Measurements from ENCODE around the gene ZNF764.

Gene ZNF764

DNA sequence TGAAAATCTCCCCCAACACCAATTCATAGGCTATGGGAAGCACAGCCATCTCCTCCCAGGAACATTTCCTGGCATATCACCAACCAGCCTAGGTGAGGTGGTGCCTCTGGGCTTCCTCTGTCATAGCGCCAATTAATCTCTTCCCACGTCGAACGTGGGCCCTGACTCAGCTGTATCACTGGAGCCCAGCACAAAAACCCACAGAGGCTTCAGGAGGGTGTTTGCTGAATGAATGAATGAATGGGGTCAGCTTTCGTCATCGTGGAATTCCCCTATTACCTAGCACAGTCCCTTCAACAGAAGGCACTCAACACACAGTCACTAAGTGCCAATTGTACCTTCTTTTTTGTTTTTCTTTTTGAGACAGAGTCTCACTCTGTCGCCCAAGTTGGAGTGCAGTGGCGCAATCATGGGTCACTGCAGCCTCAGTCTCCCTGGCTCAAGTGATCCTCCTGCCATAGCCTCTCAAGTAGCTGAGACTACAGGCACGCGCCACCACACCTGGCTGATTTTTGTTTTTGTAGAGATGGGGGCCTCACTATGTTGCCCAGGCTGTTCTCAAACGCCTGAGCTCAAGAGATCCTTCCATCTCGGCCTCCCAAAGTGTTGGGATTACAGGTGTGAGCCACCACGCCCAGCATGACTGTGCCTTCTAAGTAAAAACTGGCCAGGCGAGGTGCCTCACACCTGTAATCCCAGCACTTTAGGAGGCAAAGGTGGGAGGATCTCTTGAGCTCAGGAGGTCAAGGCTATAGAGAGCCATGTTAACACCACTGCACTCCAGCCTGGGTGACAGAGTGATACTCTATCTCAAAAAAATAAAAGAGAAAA lies 9.2 kb upstream of the ZNF764 start:
- Histone ChIP-seq H3K27me3 (ENCODE audit: insufficient read depth, low read length) (no peaks in the 10 kb centered on the region), H3K4me3 (ENCODE audit: low read length) (no peak overlapping the region), H3K36me3 (ENCODE audit: insufficient read depth, low read length) (no peaks in the 10 kb centered on the region), H3K9me3 (ENCODE audit: low read length) (no peaks in the 10 kb centered on the region), H3K4me1 (ENCODE audit: insufficient read depth, low read length) (peaks cover 15% of the 10 kb centered on the region), H2AFZ (ENCODE audit: low read depth, low read length) (no peak overlapping the region)

DNA sequence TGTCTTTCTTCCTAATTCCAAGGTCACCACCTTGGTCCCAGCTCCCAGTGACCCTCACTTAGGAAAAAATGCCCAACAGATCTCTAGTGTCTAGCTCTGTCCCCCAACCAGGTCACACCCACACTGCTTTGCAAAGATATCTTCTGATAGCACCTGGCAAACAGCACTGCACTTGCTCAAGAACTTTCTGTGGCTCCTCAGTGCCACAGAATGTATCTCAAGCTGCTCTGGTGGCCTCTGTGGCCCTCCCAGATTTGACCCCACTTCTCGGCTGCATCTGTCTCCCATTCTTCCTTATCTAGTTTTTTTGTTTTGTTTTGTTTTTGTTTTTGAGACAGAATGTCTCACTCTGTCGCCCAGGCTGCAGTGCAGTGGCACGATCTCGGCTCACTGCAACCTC lies 8.4 kb upstream of the ZNF764 start:
- Histone ChIP-seq H3K27me3 (ENCODE audit: insufficient read depth, low read length) (no peaks in the 10 kb centered on the region), H3K4me1 (ENCODE audit: insufficient read depth, low read length) (peaks cover 13% of the 10 kb centered on the region), H3K4me3 (ENCODE audit: low read length) (no peak overlapping the region), H2AFZ (ENCODE audit: low read depth, low read length) (no peak overlapping the region), H3K9me3 (ENCODE audit: low read length) (no peaks in the 10 kb centered on the region), H3K36me3 (ENCODE audit: insufficient read depth, low read length) (no peaks in the 10 kb centered on the region)

DNA sequence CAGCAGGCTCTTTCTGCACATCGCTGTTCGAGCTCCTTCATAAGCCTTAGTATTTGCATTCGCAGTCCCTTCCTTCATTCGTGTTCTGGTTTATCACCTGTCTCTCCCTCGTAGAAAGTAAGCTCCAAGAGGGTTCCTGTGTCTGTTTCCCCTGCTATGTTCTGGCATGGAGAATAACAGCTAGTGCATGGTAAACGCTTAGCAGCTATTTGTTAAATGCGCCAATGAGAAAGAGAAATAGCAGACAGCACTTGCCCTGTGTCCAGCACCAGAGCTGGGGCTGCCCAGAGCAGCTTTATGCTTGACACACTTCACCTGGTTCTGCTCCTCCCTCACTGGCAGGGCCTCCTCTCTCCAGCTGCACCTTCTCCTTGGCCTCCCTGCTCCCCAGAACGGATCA lies 7.8 kb upstream of the ZNF764 start:
- no peaks in the 10 kb centered on the region for H3K36me3 ChIP-seq (ENCODE audit: insufficient read depth, low read length)
- H3K4me1 ChIP-seq (ENCODE audit: insufficient read depth, low read length): peaks cover 10% of the 10 kb centered on the region
- no peak overlapping the region for H2AFZ ChIP-seq (ENCODE audit: low read depth, low read length)
- no peaks in the 10 kb centered on the region for H3K9me3 ChIP-seq (ENCODE audit: low read length)
- no peaks in the 10 kb centered on the region for H3K27me3 ChIP-seq (ENCODE audit: insufficient read depth, low read length)
- no peak overlapping the region for H3K4me3 ChIP-seq (ENCODE audit: low read length)

DNA sequence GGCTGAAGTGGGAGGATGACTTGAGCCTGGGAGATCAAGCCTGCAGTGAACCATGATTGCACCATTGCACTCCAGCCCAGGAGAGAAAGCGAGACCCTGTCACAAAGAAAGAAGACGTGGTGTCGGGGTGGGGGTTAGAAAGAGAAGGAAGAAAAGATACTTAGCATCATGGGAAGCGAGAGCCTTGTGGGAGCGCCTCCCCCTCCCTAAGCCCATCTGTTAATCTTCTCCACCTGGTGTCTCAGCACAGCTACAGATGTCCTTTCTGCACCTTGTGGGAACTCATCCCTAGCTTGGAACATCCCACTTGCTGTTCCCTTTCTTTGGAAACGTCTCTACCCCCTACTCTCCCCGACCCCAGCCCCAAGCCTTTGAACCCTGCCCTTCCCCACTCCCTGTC lies 7.4 kb upstream of the ZNF764 start:
- Histone ChIP-seq H2AFZ (ENCODE audit: low read depth, low read length) (no peak overlapping the region), H3K4me3 (ENCODE audit: low read length) (no peak overlapping the region), H3K9me3 (ENCODE audit: low read length) (no peaks in the 10 kb centered on the region), H3K4me1 (ENCODE audit: insufficient read depth, low read length) (peaks cover 6% of the 10 kb centered on the region), H3K36me3 (ENCODE audit: insufficient read depth, low read length) (no peaks in the 10 kb centered on the region), H3K27me3 (ENCODE audit: insufficient read depth, low read length) (no peaks in the 10 kb centered on the region)

DNA sequence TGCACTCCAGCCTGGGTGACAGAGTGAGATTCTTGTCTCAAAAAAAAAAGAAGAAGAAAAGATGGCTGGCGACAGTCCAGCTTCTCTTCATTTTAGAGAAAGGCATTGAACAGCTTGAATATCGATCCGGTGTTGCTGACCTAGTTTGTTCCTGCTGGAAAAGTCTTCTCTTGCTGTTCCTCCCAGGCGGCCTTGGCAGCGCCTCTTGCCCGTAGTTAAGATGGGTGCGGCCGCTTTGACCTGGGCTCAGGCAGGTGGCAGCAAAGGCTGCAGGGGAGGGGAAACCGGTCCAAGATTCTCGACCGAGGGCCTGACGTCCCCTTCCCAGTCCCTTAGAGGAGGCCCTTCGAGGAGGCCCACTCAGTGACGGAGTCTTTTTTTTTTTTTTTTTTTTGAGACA lies 3.8 kb upstream of the ZNF764 start:
- no peaks in the 10 kb centered on the region for H3K9me3 ChIP-seq (ENCODE audit: low read length)
- no peak overlapping the region for H2AFZ ChIP-seq (ENCODE audit: low read depth, low read length)
- no peaks in the 10 kb centered on the region for H3K27me3 ChIP-seq (ENCODE audit: insufficient read depth, low read length)
- H3K4me1 ChIP-seq (ENCODE audit: insufficient read depth, low read length): peaks cover 10% of the 10 kb centered on the region
- H3K36me3 ChIP-seq (ENCODE audit: insufficient read depth, low read length): no peaks in the 10 kb centered on the region
- H3K4me3 ChIP-seq (ENCODE audit: low read length): no peak overlapping the region

DNA sequence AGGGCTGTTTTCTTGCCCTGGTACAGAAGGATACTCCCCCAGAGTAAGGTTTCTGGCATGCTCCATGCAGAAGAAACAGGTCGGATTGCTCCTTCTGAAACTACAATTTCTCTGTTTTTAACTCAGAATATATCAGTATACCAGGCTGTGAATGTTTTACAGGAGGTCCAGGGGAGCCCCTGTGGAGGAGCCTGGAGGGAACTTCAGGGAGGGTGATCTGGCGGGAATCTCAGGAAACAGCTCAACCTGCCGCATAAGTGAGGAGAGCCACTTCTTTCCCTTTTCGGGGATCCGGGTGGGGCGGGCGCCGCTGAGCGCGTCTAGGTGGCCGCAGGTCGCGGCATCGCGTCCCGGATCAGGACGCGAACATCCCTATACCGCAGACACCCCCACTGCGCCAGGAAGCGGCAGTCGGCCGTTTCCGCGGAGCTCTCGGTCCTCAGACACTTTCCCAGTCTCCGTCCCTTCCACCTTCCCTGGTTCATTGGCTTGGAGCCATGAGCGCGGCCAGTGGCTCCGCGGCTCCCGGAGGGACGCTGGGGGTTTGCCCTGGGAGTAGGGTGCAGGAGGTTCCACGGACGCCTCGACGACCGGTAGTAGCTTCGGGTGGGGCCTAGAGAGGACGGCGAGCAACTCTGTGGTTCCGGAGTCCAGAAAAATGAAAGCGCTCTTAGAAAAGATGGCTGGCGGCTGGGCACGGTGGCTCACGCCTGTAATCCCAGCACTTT lies 3.1 kb upstream of the ZNF764 start:
- peaks cover 12% of the 10 kb centered on the region for H3K4me1 ChIP-seq (ENCODE audit: insufficient read depth, low read length)
- no peaks in the 10 kb centered on the region for H3K27me3 ChIP-seq (ENCODE audit: insufficient read depth, low read length)
- peaks cover 2% of the 10 kb centered on the region for H3K36me3 ChIP-seq (ENCODE audit: insufficient read depth, low read length)
- H3K4me3 ChIP-seq (ENCODE audit: low read length): no peak overlapping the region
- H3K9me3 ChIP-seq (ENCODE audit: low read length): no peaks in the 10 kb centered on the region
- no peak overlapping the region for H2AFZ ChIP-seq (ENCODE audit: low read depth, low read length)

DNA sequence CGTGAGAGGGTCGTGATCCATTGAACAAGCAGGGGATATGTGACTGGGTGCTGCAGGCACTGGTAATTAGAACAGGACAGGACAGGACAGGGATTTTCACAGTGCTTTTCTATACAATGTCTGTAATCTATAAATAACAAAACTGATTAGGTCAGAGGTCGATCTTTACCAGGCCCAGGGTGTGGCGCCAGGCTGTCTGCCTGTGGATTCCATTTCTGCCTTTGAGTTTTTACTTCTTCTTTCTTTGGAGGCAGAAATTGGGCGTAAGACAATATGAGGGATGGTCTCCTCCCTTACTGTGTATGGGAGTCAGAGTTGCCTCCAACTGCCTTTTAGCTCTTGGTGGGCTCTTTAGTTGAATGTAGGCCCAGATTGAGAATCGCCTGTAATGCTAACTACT lies 1.5 kb upstream of the ZNF764 start:
- Histone ChIP-seq H2AFZ (ENCODE audit: low read depth, low read length) (no peak overlapping the region), H3K27me3 (ENCODE audit: insufficient read depth, low read length) (no peaks in the 10 kb centered on the region), H3K36me3 (ENCODE audit: insufficient read depth, low read length) (peaks cover 16% of the 10 kb centered on the region), H3K9me3 (ENCODE audit: low read length) (no peaks in the 10 kb centered on the region), H3K4me3 (ENCODE audit: low read length) (no peak overlapping the region), H3K4me1 (ENCODE audit: insufficient read depth, low read length) (peaks cover 12% of the 10 kb centered on the region)

DNA sequence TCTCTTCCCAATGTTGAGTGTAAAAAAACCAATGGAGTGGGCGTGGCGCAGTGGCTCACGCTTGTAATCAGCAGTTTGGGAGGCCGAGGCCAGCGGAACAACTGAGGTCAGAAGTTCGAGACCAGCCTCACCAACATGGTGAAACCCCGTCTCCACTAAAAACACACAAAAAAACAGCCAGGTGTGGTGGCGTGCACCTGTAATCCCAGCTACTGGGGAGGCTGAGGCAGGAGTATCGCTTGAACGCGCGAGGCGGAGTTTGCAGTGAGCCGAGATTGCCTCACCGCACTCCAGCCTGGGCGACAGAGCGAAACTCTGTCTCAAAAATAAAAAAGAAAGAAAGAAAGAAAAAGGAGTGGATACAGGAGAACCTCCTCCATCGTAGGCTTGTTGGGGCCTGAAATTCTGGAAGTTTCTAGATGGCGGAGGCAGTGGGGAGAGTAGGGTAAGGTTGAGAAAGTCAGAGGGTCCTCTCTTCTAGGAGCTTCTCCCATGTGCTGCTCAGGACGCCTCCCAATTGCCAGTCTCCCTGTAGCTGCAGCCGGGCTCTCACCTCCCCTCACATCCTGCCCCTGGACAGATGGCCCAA lies 709 bp upstream of the ZNF764 start:
- Histone ChIP-seq H3K4me1 (ENCODE audit: insufficient read depth, low read length) (peaks cover 12% of the 10 kb centered on the region), H3K9me3 (ENCODE audit: low read length) (no peaks in the 10 kb centered on the region), H3K27me3 (ENCODE audit: insufficient read depth, low read length) (no peaks in the 10 kb centered on the region), H3K36me3 (ENCODE audit: insufficient read depth, low read length) (peaks cover 22% of the 10 kb centered on the region), H3K4me3 (ENCODE audit: low read length) (peak overlapping the region; percentile 37), H2AFZ (ENCODE audit: low read depth, low read length) (peak overlapping the region; percentile 87)

DNA sequence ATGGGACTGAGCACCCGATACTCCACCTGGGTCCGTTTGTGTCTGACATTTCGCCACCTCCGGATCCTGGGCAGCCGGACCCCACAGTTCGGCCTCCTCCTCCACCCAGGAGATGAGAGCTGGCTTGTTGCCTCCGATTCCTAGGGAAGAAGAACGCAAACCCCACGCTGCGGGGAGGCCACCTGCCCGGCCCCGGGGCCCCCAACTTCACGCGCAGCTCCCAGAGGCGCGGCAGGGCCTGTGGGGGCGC lies 542 bp downstream of the ZNF764 start:
- Histone ChIP-seq H2AFZ (ENCODE audit: low read depth, low read length) (peak overlapping the region; percentile 87), H3K27me3 (ENCODE audit: insufficient read depth, low read length) (no peaks in the 10 kb centered on the region), H3K4me1 (ENCODE audit: insufficient read depth, low read length) (peaks cover 12% of the 10 kb centered on the region), H3K36me3 (ENCODE audit: insufficient read depth, low read length) (peaks cover 28% of the 10 kb centered on the region), H3K4me3 (ENCODE audit: low read length) (peak overlapping the region; percentile 91), H3K9me3 (ENCODE audit: low read length) (peaks cover 3% of the 10 kb centered on the region)

DNA sequence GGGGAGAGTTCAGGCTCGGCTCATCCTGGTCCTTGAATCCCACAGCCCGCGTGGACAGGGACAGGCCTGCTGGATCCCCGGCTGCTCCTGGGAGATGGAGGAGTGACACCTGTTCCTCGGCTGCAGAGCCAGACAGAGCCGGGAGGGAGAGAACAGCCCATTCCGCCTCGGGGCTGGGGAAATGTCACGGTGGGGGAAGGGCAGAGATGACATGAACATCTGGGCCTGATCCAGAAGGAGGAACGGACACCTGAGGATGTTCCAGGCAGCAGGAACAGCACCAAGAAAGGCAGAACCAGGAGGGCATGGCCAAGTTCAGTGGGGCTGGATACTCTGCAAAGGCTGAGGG lies 2.1 kb downstream of the ZNF764 start:
- Histone ChIP-seq H3K4me1 (ENCODE audit: insufficient read depth, low read length) (peaks cover 12% of the 10 kb centered on the region), H3K9me3 (ENCODE audit: low read length) (peaks cover 3% of the 10 kb centered on the region), H2AFZ (ENCODE audit: low read depth, low read length) (no peak overlapping the region), H3K36me3 (ENCODE audit: insufficient read depth, low read length) (peaks cover 28% of the 10 kb centered on the region), H3K27me3 (ENCODE audit: insufficient read depth, low read length) (no peaks in the 10 kb centered on the region), H3K4me3 (ENCODE audit: low read length) (no peak overlapping the region)

DNA sequence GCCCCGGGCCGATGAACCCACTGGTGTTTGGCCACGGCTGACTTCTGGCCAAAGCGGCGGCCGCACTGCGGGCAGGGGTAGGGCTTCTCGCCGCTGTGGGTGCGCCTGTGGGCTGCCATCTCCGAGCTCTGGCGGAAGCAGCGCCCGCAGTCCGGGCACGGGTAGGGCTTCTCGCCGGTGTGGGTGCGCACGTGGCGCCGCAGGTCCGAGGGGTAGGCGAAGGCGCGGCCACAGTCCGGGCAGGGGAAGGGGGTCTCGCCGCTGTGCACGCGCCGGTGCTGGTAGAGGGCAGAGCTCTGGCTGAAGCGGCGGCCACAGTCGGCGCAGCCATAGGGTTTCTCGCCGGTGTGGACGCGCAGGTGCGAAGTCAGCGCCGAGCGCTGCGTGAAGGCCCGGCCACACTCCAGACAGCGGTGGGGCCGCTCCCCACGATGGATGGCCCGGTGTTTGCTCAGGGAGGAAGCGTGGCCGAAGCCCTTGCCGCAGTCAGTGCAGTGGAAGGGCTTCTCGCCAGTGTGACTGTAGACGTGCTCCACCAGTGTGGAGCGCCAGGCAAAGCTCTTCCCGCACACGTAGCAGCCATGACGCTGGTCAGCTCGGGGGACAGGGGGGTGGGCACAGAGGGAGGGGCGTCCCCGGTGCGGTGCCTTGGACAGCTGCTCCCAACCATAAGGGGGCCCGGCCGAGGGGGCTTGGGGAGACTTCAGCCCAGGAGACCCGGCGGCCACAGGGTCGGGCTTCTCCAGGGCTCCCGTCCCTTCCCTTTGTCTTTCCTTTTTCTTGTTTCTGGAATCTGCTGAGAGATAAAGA lies 2.7 kb downstream of the ZNF764 start:
- peaks cover 12% of the 10 kb centered on the region for H3K4me1 ChIP-seq (ENCODE audit: insufficient read depth, low read length)
- no peak overlapping the region for H3K4me3 ChIP-seq (ENCODE audit: low read length)
- no peak overlapping the region for H2AFZ ChIP-seq (ENCODE audit: low read depth, low read length)
- H3K27me3 ChIP-seq (ENCODE audit: insufficient read depth, low read length): no peaks in the 10 kb centered on the region
- peaks cover 28% of the 10 kb centered on the region for H3K36me3 ChIP-seq (ENCODE audit: insufficient read depth, low read length)
- H3K9me3 ChIP-seq (ENCODE audit: low read length): peaks cover 3% of the 10 kb centered on the region

DNA sequence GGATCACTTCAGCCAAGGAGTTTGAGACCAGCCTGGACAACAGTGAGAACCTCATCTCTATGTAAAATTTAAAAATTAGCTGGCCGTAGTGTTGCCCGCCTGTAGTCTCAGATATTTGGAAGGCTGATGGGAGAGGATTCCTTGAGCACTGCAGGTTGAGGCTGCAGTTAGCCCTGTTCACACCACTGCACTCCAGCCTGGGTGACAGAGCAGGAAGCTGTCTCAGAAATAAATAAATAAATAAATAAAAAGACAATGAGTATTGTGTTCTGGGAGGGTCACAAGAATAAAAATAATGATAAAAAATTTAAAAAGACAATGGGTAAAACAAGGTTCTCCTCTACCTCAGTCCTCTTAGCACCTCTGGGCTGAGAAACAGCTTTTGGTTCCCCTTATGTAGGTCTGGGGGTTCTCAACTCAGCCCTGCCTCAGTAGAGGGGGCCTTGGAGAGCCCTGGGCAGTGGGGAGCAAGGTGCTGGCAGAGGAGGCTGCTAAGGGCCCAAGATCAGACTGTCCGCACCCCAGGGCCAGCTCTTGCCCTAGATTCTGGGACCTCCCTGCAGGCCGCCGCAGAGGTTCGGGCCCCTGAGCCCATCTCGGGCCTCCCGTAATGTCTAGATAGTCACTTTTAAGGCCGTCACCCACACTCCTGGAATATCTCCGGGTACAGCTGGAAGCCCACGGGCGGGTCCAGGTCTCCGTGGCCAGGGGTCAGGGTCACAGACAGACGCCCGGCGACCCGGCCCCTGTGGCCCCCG lies 3.4 kb downstream of the ZNF764 start:
- peaks cover 28% of the 10 kb centered on the region for H3K36me3 ChIP-seq (ENCODE audit: insufficient read depth, low read length)
- no peak overlapping the region for H3K4me3 ChIP-seq (ENCODE audit: low read length)
- H3K27me3 ChIP-seq (ENCODE audit: insufficient read depth, low read length): no peaks in the 10 kb centered on the region
- peaks cover 12% of the 10 kb centered on the region for H3K4me1 ChIP-seq (ENCODE audit: insufficient read depth, low read length)
- peaks cover 3% of the 10 kb centered on the region for H3K9me3 ChIP-seq (ENCODE audit: low read length)
- H2AFZ ChIP-seq (ENCODE audit: low read depth, low read length): no peak overlapping the region

Data from neuron (in vitro differentiated cells).